GM12891 (cell line): Measurements from ENCODE around the gene MYO7B.

ENCODE experiments used
- POLR2A ChIP-seq: IDR thresholded peaks from 2 replicates; pipeline ENCODE4 v1.6.1; 2011; ENCODE audit warnings: low read depth, low read length, control low read depth
- POU2F2 ChIP-seq: IDR thresholded peaks from 2 replicates; pipeline ENCODE4 v1.6.1; 2011; ENCODE audit warnings: low read depth, mild to moderate bottlenecking, control low read depth, low read length, moderate library complexity

- TF ChIP-seq POU2F2 (no peak), POLR2A (no peak)
Measured at GRCh38 chr2:127654838-127655175, 119.3 kb downstream of the MYO7B start.
